DOHH2 (cell line): Measurements from ENCODE around the gene LGR5.
"Not testable (repeated sequence)": the region's sequence is repeated elsewhere in the genome, so short reads cannot be mapped to it uniquely, and the experiment has no call there.

ENCODE experiments used
- EZH2phosphoT487 ChIP-seq: fragments of 200-600 bp; sonication (generic); IDR thresholded peaks from 2 replicates; pipeline ENCODE4 v1.6.1; 2017; ENCODE audit warnings: borderline replicate concordance, mild to moderate bottlenecking, antibody characterized with exemption, low read length, moderate library complexity, mixed read lengths
- TF ChIP-seq, protein P1 (sequence below): fragments of 200-600 bp; sonication (generic); IDR thresholded peaks from one replicate; pipeline ENCODE4 v1.5.1; 2014; ENCODE audit warnings: antibody characterized with exemption, mild to moderate bottlenecking, low read depth, low read length; ENCODE audit not compliant: poor library complexity, severe bottlenecking

DNA sequence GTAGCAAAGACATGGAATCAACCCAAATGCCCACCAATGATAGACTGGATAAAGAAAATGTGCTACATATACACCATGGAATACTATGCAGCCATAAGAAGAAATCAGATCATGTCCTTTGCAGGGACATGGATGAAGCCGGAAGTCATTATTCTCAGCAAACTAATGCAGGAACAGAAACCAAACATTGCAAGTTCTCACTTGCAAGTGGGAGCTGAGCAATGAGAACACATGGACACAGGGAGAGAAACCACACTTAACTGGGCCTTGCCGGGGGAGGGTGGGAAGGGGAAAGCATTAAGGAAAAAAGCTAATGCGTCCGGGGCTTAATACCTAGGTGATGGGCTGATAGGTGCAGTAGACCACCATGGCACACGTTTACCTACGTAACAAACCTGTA lies 130.3 kb downstream of the LGR5 start:
- TF ChIP-seq, protein P1, sequence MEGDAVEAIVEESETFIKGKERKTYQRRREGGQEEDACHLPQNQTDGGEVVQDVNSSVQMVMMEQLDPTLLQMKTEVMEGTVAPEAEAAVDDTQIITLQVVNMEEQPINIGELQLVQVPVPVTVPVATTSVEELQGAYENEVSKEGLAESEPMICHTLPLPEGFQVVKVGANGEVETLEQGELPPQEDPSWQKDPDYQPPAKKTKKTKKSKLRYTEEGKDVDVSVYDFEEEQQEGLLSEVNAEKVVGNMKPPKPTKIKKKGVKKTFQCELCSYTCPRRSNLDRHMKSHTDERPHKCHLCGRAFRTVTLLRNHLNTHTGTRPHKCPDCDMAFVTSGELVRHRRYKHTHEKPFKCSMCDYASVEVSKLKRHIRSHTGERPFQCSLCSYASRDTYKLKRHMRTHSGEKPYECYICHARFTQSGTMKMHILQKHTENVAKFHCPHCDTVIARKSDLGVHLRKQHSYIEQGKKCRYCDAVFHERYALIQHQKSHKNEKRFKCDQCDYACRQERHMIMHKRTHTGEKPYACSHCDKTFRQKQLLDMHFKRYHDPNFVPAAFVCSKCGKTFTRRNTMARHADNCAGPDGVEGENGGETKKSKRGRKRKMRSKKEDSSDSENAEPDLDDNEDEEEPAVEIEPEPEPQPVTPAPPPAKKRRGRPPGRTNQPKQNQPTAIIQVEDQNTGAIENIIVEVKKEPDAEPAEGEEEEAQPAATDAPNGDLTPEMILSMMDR = not testable (repeated sequence)
- TF ChIP-seq EZH2phosphoT487 = not testable (repeated sequence)
